Kidney epithelial cell (primary cell): ENCODE data around the gene TJP2. TPM values are rescaled to one million over a fixed set of nuclear protein-coding genes. Genes with fewer than 3 reads are reported as not detected.

Experiments used
- DNase-seq: peaks from one replicate; pipeline ENCODE4 v3.0.0-alpha.2; 2010; ENCODE audit warnings: low read depth
- H3K27me3 ChIP-seq: 2 replicates; pipeline ENCODE4 v1.6.0; 2011; ENCODE audit warnings: low read length; ENCODE audit not compliant: control insufficient read depth, insufficient read depth
- H3K36me3 ChIP-seq: 2 replicates; pipeline ENCODE4 v1.5.1; 2011; ENCODE audit warnings: low read length; ENCODE audit not compliant: control insufficient read depth, insufficient read depth
- H3K4me3 ChIP-seq: 2 replicates; pipeline ENCODE4 v1.5.1; 2011; ENCODE audit warnings: low read depth, mild to moderate bottlenecking, control low read depth, low read length
- CTCF ChIP-seq: IDR thresholded peaks from 2 replicates; pipeline ENCODE4 v1.5.1; 2011; ENCODE audit warnings: mild to moderate bottlenecking, moderate library complexity, low read length, control low read depth, inconsistent platforms; ENCODE audit not compliant: insufficient read depth, poor library complexity, severe bottlenecking
- total RNA-seq: library from RNA; depleted of rRNA; stranded (reverse); fragments of >200 nt; gene quantifications from 2 replicates; pipeline ENCODE4 v1.2.3, GENCODE V29; 2015

Gene TJP2
- total RNA-seq: 341 and 345 TPM in 2 replicates

- H3K27me3 ChIP-seq: no peaks in the 10 kb centered on the region
- TF ChIP-seq CTCF: no peak
- DNase-seq: no peak
- H3K36me3 ChIP-seq: no peaks in the 10 kb centered on the region
- peak within 1 kb of the TSS; percentile 58 for H3K4me3 ChIP-seq
These were observed at the start of gene TJP2 for GRCh38 chr9:69173891-69174615. Gene TJP2 (plus strand): TSS chr9:69174277. CDS start chr9:69174373, 96 bp downstream.

GRCh38 chr9:69130456-69131441 lies 43.3 kb upstream of the TJP2 start:
- TF ChIP-seq CTCF: no peak
- peak; percentile 68 for DNase-seq
- peaks cover 2% of the 10 kb centered on the region for H3K36me3 ChIP-seq
- no peak overlapping the region for H3K4me3 ChIP-seq
- no peaks in the 10 kb centered on the region for H3K27me3 ChIP-seq

- Histone ChIP-seq H3K27me3 (no peaks in the 10 kb centered on the region), H3K4me3 (no peak overlapping the region), H3K36me3 (peaks cover 2% of the 10 kb centered on the region)
- DNase-seq: peak; percentile 99
- TF ChIP-seq CTCF: no peak
These were observed 42.4 kb upstream of the TJP2 start for GRCh38 chr9:69131682-69132081.

- no peak for DNase-seq
- Histone ChIP-seq H3K36me3 (peaks cover 2% of the 10 kb centered on the region), H3K27me3 (no peaks in the 10 kb centered on the region), H3K4me3 (no peak overlapping the region)
- no peak for TF ChIP-seq CTCF
These were observed 41.7 kb upstream of the TJP2 start for GRCh38 chr9:69132361-69132760.

GRCh38 chr9:69134412-69134811 lies 39.7 kb upstream of the TJP2 start:
- Histone ChIP-seq H3K27me3 (no peaks in the 10 kb centered on the region), H3K36me3 (peaks cover 4% of the 10 kb centered on the region), H3K4me3 (no peak overlapping the region)
- no peak for DNase-seq
- no peak for TF ChIP-seq CTCF
